ENCODE measurements around the gene ICAM5.

ICAM5 gene

GRCh38 chr19:10292206-10292788 is 2.5 kb downstream of the ICAM5 start:
- peak; percentile 69 for DNase-seq (ENCODE audit: low spot score)

- DNase-seq (ENCODE audit: low spot score), result no peak
Measured at GRCh38 chr19:10292789-10293636, 3.3 kb downstream of the ICAM5 start.

- DNase-seq (ENCODE audit: low spot score), result no peak
Measured at GRCh38 chr19:10293637-10294367, 4.0 kb downstream of the ICAM5 start.

GRCh38 chr19:10294368-10294697 is 4.6 kb downstream of the ICAM5 start:
- DNase-seq (ENCODE audit: low spot score), result no peak

GRCh38 chr19:10295305-10295846 is 5.6 kb downstream of the ICAM5 start:
- no peak for DNase-seq (ENCODE audit: low spot score)

- DNase-seq (ENCODE audit: low spot score), result no peak
Measured at GRCh38 chr19:10295847-10296591, 6.3 kb downstream of the ICAM5 start.

- peak; percentile 73 for DNase-seq (ENCODE audit: low spot score)
Measured at GRCh38 chr19:10299545-10300458, 10.1 kb downstream of the ICAM5 start.

- DNase-seq (ENCODE audit: low spot score), result peak; percentile 79
Measured at GRCh38 chr19:10305139-10305806, 15.5 kb downstream of the ICAM5 start.

GRCh38 chr19:10306327-10306726 is 16.6 kb downstream of the ICAM5 start:
- no peak for DNase-seq (ENCODE audit: low spot score)

GRCh38 chr19:10309423-10309822 is 19.7 kb downstream of the ICAM5 start, which contains the start of gene ZGLP1:
Gene ZGLP1 (minus strand): TSS chr19:10309815.
- no peak for DNase-seq (ENCODE audit: low spot score)

- DNase-seq (ENCODE audit: low spot score), result peak; percentile 92
Measured at GRCh38 chr19:10315335-10316214, 25.8 kb downstream of the ICAM5 start, which contains the start of gene FDX2. Gene FDX2 (minus strand): TSS chr19:10316015. CDS start chr19:10315996, 19 bp downstream.

- DNase-seq (ENCODE audit: low spot score), result no peak
Measured at GRCh38 chr19:10316229-10317044, 26.7 kb downstream of the ICAM5 start.

GRCh38 chr19:10317045-10317856 is 27.5 kb downstream of the ICAM5 start:
- DNase-seq (ENCODE audit: low spot score), result no peak

GRCh38 chr19:10317857-10318462 is 28.2 kb downstream of the ICAM5 start:
- DNase-seq (ENCODE audit: low spot score), result no peak

GRCh38 chr19:10318807-10319682 is 29.3 kb downstream of the ICAM5 start:
- DNase-seq (ENCODE audit: low spot score), result no peak
